Measurements from ENCODE around the gene PUS7L.

- TF ChIP-seq RARB (CRISPR knock-in tag; IDR thresholded peaks at IDR 0.05) (no peak), ZFP3 (CRISPR knock-in tag; IDR thresholded peaks at IDR 0.05) (no peak), ARNTL (CRISPR knock-in tag; IDR thresholded peaks at IDR 0.05; ENCODE audit: borderline replicate concordance, low read depth) (no peak), CSRNP3 (CRISPR knock-in tag; IDR thresholded peaks at IDR 0.05) (no peak), ZNF8 (CRISPR knock-in tag; IDR thresholded peaks at IDR 0.05) (no peak), PATZ1 (CRISPR knock-in tag; IDR thresholded peaks at IDR 0.05; ENCODE audit: borderline replicate concordance) (no peak), ZC3H10 (CRISPR knock-in tag; IDR thresholded peaks at IDR 0.05) (no peak), SNAI2 (CRISPR knock-in tag; IDR thresholded peaks at IDR 0.05) (no peak), ZNF70 (CRISPR knock-in tag; IDR thresholded peaks at IDR 0.05) (no peak), ZFP30 (CRISPR knock-in tag; IDR thresholded peaks at IDR 0.05) (no peak)
- TF ChIP-seq, protein P1, sequence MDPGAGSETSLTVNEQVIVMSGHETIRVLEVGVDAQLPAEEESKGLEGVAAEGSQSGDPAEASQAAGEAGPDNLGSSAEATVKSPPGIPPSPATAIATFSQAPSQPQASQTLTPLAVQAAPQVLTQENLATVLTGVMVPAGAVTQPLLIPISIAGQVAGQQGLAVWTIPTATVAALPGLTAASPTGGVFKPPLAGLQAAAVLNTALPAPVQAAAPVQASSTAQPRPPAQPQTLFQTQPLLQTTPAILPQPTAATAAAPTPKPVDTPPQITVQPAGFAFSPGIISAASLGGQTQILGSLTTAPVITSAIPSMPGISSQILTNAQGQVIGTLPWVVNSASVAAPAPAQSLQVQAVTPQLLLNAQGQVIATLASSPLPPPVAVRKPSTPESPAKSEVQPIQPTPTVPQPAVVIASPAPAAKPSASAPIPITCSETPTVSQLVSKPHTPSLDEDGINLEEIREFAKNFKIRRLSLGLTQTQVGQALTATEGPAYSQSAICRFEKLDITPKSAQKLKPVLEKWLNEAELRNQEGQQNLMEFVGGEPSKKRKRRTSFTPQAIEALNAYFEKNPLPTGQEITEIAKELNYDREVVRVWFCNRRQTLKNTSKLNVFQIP (CRISPR knock-in tag; IDR thresholded peaks at IDR 0.05; ENCODE audit: borderline replicate concordance, low read depth): no peak
- TF ChIP-seq, protein P2, sequence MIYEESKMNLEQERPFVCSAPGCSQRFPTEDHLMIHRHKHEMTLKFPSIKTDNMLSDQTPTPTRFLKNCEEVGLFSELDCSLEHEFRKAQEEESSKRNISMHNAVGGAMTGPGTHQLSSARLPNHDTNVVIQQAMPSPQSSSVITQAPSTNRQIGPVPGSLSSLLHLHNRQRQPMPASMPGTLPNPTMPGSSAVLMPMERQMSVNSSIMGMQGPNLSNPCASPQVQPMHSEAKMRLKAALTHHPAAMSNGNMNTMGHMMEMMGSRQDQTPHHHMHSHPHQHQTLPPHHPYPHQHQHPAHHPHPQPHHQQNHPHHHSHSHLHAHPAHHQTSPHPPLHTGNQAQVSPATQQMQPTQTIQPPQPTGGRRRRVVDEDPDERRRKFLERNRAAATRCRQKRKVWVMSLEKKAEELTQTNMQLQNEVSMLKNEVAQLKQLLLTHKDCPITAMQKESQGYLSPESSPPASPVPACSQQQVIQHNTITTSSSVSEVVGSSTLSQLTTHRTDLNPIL (CRISPR knock-in tag; IDR thresholded peaks at IDR 0.05; ENCODE audit: low read depth): no peak
Measured at GRCh38 chr12:43749016-43749415, 9.6 kb downstream of the PUS7L start.

Data from SK-N-SH treated with all-trans-retinoic acid at 6 μM for 48 hours (cell line).